SKM-1 treated with dmso at 0.1 percent for 144 hours (cell line): ENCODE measurements around the gene AATF.

ENCODE experiments used
- DNase-seq: peaks from one replicate; lab custom pipeline; 2025; ENCODE audit not compliant: unreplicated experiment; lab: John Stamatoyannopoulos, UW

Gene AATF

DNA sequence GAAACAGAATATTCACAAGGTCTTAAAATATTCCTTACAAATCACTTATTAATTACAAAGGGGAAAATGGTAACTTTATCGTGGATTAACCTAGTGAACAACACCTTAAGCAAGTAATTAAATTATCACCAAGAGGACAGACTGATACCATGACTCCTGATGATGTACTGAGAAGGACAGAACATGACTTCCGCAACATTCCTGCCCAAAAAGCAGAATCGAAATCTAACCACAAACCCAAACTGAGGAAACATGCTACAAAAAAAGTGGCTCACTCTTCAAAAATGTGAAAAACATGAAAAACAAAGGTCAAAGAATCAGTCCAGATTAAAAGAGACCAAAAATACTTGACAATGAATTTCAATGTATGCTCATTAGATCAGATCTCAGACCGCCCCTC, 151.5 kb downstream of the AATF start:
- DNase-seq = no peak

- DNase-seq = no peak
Observed at GRCh38 chr17:37101306-37101705, 152.6 kb downstream of the AATF start.

- no peak for DNase-seq
Observed at GRCh38 chr17:37103231-37103630, 154.5 kb downstream of the AATF start.

DNA sequence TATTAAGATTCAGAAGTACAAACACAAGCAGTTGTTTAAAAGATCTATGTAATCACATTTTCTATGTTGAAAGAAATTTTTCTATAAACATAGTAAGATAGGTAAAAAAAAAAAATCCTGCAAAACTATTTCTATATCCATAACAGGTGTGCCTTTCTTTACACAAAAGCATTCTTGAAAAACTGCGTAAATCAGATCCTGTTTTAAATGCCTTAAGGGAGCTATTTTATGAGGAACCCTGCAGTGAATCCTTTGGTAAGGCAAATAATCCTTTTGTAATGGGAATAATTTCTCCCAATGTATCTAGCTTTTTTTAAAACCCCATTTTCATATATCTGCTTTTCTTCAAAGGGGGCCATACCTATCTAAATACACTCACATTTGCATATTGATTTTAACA, 157.3 kb downstream of the AATF start:
- DNase-seq = no peak
